SH-SY5Y (cell line): ENCODE results near the gene RPS15A.

Source experiments
- GATA2 ChIP-seq: IDR thresholded peaks from 2 replicates; pipeline ENCODE4 v1.6.1; 2011; ENCODE audit warnings: mild to moderate bottlenecking, low read depth, low read length
- GATA3 ChIP-seq: IDR thresholded peaks from 2 replicates; pipeline ENCODE4 v1.6.1; 2011; ENCODE audit warnings: low read depth, mild to moderate bottlenecking, low read length, moderate library complexity

DNA sequence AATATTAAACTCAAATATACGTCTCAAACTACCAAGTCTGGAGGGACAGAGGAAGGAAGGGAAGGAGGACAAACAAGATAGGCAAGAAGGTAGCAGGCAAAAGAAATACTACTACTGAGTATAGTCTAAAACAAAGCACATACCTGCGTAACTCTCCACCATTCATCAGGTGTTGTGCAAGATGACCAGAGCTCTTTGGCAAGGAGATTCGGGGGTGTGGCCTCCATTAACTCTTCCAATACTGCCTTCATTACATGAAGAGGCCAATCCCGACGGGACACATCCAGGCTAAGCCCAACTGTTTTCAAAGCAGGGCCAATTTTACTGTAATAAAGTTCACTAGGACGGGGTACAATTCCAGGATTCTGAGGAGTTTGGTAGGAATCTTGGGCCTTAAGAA lies 49.4 kb upstream of the RPS15A start:
- TF ChIP-seq GATA2 (no peak), GATA3 (no peak)
